NCI-H2081 (cell line): ENCODE data around the gene TCEA3.

Experiments
- DNase-seq, 2 experiments: peaks; one replicate each; lab custom pipeline; 2025; lab: John Stamatoyannopoulos, UW

Gene TCEA3

DNA sequence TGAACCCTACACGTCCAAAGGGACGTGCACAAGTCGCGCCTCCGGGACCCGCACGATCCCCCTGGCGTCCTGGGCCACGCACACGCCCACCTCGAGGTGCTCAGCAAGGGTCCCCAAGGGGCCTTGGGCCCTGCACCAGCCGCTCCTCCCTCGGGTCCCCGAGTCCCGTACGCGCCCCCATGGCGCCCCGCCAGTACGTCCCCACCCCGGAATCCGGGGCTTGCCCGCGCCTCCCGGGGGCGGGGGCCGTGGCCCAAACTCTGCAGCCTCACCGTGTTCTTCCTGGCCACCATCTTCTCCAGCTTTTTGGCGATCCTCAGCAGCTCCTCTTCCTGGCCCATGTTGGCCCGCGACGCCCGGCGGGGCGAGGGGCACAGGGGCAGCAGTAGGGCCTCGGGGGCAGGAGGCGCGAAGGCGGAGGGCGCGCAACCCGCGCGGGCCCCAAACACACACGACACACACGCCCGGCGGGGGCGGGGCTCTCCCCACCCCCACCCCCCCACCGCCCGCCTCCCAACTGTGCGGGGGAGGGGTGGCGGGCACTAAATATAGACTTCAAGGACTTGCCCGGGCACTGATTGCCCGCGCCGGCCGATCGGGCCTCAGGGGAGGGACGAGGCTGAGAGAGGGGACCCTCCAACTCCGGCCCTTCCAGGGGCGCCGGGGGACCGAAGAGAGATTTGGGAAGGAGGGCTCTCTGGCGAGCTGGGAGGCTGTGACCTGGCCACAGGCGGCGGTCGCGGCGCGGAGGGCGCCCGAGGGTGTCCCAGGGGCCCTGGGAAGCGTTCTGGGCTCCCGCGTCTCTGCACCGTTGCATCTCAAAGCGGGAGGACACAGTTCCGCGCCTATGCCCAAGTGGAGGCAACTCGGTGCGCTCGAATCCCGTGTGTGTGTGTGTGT, at the start of gene TCEA3:
Gene TCEA3, minus strand, starts transcription at position 456 of the 900 bp plus-strand sequence. Its CDS starts 115 bp downstream, at position 341.
- no peak for DNase-seq

DNA sequence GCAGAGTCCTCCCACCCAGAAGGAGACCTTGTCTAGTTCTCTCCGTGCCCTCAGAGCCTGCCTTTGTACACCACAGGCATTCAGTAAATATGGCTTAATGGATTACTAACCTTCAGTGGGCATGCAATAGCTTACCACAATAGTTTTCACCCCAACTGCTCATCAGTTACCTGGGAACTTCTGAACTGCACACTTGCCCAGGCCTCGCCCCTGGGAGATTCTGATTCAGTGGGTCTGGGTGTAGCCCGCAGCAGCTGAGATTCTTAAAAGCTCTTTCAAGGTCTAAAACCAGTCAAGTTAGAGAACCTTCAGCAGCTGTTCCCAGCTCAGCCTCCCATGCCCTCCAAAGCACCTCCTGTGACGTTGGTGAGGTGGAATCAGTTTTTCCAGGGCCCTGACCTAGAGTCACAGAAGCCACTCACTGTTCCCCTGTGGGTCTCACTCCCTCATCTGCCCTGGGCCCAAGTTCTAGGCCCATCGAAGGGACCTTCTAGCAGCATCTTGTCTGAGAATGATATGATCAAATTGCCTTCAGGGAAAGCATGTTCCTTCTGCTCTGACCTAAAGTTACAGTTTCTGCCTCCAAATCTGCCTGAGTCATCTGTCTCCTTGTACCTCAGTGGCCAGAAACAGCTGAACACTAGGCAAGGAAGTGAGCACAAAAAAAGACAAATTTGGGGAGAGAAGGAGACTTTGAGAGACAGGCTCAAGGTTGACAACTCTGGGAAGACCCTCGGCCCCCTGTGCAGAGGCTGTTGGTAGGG, 48.7 kb upstream of the TCEA3 start:
- DNase-seq = no peak

DNA sequence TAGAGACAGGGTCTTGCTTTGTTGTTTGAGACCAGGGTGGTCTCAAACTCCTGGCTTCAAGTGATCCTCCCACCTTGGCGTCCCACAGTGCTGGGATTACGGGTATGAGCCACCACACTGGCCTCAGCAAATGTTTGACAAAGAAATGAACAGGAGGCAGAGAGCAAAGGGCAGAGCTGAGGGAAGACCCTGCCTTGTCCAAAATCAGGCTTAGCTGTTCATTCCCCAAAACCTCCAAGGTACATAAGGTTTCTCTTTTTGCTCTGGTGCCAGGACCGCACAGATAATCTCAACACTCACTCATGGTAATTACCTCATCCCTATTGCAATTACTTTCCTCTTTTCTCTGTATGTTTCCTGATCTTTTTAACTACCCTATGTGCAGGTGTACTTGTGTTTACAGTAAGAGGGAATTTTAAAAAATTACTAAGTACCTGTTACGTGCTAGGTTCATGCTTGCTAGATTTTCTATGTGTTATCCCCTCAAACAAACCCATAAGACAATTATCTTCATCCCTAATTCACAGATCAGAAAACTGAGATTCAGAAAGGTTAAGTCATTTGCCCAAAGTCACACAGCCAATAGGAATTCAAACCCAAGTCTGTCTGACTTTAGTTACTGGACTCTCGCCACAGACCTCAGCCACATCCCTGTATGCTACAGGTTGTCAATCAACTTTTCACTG, 47.9 kb upstream of the TCEA3 start:
- DNase-seq = no peak

DNA sequence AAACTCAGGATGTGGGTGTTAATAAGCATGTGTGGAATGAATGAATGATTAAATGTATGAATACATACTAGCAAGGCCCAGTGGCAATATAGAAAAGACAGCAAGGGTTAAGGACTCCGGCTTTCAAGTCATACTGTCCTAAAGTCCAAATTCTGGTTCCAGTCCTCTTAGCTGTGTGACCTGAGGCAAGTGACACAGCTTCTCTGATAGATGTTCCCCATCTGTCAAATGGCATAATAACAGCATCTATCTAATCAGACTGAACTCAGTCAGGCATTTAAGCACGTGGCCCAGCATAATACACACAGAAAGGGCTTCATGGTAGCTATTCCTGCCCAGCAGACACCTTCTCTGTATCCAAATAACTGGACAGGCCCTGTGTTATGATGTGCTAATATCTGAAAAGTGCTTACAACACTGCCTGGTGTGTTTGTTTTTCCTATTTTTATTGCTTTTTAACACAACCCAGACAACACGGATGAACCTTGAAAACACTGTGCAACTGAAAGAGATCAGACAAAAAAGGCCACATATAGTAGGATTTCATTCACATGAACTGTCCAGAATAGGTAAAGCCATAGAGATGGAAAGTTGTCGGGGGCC, 47.0 kb upstream of the TCEA3 start:
- no peak for DNase-seq

DNA sequence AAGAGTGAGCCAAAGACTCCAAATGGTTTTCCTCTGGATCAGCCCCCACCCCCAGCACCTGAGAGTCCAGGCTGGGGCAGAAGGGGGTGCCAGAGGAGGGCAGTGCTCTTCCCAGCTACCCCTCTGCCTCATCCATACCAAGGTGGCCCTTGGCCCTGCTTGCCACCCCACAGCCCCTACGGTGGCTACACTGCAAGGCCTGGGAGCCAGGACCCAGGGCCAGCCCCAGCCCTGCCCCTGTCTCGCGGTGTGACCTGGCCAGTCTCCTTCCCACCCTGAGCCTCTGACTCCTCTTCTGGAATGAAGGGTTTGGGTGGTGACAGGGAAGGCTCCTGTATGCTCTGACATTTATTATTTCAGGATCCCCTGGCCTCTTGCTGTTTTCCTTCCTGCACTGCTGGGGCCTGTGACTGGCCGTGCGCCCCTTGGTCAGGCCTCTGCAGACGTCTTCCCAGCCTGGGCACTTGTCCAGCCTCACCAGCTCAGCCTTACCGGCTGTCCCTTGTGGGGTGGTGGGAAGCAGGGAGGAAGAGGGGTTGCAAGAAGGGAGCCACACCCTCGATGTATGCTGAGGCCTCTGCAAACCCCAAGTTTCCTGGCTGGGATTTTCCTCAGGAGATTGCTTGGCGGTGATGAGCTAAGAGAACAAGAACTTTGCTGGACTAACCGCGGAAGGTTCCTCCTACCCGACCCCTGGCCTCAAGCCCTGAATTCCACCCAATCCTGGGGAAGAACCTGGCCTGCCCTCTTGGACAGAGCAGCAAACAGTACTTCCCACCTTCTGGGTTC, 45.9 kb upstream of the TCEA3 start:
- DNase-seq = no peak

DNA sequence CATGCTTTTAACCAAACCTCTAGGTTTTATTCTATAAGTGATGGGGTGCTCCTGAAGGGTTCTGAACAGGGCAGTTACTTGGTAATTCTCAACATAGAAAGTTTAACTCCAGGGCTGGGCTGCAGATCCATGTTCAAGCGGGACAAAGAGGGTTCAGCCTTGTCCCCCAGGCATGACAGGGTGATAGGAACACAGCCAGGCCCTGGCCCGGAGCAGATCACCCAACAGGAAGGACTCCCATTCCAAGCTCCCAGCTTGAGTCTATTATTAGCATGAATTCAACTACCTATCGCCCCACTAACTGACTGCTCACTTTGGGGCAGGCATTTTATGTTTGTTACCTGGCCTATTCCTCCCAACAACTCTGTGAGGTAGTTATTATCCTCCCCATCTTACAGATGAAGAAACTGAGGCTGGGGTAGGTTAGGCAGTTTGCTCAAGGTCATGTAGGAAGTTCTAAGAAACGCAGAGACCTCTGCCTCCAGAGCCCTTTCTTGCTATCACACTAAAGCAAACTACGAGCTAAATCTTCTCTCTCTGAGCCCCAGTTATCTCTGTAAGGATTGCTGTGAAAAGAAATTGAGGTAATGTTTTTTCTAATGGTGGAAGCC, 44.9 kb upstream of the TCEA3 start:
- DNase-seq = no peak

DNA sequence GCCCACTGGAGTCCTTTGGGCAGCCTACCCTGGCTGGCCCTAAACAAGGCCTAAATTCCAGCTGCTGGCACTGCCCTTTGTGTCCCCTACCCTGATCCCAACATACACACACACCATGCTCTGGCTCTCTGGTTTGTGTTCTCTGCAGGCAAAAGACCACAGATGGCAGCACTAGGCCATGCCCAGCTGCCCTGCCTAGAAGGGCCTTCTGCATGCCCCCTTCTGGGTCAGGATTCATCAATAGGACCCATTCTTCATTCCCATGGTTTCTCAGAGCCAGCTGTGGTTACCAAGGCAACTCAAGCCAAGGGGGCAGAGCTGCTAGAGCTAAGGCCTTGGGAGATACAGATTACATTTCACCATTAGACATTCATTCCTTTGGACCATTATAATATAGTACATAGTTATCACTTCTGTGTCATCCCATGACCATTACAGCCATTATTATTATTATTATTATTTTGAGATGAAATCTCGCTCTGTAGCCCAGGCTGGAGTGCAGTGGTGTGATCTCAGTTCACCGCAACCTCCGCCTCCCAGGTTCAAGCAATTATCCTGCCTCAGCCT, 42.0 kb upstream of the TCEA3 start:
- DNase-seq = no peak

DNA sequence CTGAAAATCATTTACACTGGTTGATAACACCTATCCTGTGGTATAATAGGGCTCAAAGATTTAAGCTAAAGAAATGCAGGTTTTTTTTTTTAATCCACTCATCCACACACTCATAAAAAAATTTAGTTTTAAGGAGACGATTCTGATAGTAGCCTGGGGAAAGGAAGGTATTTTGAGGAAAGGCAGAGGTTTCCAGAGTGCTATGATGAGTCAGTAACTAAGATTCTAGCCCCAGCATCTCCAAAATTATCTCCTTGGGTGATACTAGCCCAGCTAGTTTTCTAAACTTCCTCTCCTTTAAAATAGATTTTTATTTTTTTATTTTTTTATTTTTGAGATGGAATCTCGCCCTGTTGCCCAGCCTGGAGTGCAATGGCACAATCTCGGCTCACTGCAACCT, 38.7 kb upstream of the TCEA3 start:
- no peak for DNase-seq

DNA sequence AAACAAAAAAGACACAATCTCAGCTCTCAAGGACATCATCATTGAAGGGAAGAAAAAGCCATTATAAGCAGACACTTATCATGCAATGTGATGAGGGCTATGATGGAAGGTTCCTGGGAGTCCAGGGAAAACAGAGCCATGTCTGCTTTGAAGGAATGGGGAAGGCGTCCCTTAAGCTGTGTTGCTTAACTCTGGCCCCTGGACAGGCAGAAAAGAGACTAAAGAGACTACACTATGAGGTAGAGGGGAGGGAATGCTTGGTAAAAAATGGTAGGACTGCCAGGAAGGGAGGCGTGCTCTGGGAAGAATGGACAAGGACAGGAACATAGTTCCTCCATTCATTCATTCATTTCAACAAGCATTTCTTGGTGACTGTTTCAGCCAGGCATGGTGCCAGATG, 38.2 kb upstream of the TCEA3 start:
- DNase-seq = no peak

DNA sequence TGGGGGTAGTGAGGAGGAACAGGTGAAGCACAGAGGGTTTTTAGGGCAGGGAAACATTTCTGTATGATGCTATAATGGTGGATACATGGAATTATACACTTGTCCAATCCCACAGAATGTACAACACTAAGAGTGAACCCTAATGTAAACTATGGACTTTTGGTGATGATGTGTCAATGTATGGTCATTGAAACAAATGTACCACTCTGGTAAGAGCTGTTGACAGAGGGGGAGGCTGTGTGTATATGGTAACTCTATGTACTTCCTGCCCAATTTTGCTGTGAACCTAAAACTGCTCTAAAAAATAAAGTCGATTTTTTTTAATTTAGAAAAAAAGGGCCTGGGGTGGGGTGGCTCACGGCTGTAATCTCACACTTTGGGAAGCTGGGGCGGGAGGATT, 36.5 kb upstream of the TCEA3 start:
- DNase-seq = no peak

DNA sequence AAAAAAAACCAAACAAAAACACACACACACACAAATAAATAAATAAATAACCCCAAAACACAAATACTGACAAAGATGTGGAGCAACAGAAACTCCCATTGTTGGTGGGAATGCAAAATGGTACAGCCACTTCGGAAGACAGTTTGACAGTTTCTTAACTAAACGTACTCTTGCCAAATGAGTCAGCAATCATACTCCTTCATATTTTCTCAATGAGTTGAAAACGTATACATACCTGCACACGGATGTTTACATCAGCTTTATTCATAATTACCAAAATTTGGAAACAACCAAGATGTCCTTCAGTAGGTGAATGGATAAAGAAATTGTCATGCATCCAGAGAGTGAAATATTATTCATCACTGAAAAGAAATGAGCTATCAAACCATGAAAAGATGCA, 36.0 kb upstream of the TCEA3 start:
- DNase-seq = no peak

DNA sequence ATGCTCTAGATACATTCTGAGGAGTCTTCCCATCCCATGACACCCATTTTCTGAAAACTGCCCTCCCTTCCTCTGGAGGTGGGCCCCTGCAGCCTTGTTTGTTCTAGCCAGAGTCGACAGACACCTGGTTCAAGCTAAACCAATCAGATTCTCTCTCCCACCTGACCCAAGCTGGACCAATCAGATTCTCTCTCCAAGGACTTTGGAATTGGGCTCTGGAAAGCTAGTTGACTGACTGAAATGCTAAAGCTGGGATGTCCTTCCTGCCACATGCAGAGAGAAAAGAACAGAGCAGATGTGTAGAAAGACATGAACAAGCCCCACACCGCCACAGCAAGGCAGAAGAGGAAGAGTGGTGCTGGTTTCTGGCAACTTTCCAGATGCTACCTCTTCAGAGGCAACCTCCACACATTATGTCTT, 34.8 kb upstream of the TCEA3 start:
- no peak for DNase-seq

DNA sequence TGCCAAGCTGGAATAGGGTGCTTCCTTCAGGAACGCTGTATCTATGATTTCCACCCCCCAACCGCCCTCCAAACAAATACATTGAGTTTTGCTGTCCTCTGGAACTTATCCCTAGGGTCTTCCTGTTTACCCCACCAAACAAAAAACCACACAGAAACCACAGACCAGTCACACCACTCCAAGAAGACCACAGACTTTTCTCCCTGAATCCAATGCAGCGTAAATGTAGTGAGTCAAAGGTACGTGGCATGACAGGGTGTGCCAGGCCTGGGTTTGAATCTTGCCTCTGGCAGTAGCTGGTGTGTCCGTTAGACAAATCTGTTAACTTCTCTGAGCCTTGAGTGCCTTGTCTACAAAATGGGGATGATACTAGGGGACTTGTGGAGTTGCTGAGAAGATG, 31.7 kb upstream of the TCEA3 start:
- DNase-seq = no peak

DNA sequence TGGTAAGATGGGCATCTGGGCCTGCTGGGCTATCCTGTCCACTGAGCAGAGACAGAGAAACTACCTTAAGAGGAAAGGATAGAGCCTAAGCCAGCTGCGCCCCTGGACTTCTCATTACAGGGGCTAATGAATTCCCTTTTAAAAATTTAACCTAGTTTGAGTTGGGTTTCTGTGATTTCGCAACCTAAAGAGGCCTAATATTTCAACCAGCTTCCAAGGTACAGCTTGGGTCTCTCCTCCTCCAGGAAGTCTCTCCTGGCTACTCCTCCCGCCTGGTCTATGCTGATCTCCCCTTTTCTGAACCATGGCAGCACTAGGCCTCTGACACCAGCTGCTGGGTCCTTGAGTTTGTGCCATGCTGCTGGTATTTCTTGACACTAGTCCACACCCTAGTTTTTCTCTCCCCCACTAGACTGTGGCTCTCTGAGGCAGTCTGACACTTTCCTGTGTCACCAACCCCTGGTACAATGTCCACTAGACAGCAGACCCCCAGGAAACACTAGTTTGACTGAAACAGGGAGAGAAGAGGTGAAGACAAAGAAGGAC, 29.0 kb upstream of the TCEA3 start:
- DNase-seq = no peak

DNA sequence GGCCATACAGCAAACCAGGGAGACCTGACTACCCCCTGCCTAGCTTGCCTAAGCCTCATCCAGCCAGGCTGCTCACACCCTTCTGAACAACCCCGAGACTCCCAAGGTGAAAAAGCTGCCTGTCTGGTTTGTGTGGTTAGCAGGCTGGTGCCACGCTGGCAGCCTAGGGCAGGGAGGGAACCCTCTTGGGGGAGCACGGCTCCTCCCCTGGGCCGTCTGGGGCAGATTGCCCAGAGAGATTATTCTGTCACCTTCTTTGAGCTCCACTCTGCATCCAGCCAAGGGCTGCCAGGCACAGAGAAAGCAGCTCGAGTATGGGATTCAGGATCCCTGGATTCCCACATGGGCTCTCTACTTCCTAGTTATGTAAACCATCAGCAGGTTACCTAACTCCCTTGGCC, 27.5 kb upstream of the TCEA3 start:
- peak in 1 of 2 experiments; percentile 27 for DNase-seq

DNA sequence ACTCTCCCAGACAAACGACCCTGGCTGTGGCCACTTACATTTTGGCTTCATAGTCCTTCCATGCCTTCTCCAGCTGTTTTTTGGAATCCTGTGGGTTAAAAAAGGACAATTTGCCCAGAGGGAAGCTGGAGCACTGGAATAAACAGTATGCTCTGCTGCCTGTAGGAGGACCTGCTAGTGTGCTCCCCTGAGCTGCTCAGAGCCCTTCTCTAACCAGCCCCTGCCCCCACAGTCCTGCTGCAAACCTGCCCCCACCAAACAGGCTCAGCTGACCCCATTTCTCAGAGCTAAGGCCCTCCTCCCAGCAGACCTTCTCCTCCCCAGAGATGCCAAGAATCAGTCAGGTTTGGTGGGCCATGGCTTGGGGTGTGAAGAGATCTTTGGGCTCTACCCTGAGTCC, 26.9 kb upstream of the TCEA3 start:
- DNase-seq = no peak

DNA sequence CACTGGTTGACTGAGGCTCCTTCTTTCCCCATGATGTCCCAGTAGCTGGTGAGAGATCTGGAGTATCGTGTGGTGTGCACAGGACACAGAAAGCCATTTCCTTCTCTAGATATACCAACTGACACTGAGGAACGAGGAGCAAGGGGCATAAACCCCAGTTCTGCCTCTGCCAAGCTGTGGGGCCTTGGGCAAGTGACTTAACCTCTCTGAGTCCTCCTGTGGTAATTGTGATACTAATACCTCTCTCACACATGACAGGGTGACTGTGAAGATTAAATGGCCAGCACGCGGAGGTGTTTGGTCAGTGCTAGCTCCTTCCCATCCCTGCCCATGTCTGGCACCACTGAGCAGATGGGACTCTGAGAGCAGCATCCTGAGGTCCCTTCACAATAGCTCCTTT, 26.3 kb upstream of the TCEA3 start:
- no peak for DNase-seq

DNA sequence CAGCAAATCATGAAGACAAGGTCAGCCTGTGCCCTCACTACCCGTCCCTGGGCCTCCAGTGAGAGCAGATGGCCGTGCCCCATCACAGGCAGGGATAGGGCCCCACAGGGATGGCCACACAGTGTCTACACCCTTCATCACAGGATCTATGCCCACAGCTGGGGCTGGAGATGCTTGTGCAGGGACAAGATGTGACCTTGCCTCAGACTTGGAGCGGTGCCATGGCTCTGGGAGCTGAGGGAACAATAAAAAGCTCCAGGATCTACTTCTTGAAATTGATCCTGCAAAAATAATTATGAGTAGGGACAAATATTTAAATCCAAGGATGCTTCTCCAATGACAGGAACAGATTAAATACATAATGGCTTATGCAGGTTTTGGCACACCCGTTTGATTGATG, 25.4 kb upstream of the TCEA3 start:
- DNase-seq = no peak

DNA sequence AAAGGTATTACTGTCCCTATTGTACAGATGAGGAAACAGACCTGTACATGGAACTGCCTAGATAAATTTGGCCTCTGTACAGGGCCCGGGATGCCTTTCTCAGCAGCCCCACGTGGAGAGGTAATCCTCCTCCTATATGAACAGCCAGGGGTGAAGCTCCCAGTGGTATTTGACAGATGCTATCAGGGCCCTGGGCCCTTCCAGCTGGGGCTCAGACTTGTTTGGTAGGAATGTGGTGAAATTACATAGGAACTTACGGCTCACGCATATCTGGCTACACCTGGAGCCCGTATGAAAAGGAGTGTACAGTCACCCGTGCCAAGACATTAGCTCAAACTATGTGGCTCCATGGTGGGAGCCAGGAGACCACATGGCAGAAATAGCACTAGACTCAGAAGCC, 24.8 kb upstream of the TCEA3 start:
- DNase-seq = no peak

DNA sequence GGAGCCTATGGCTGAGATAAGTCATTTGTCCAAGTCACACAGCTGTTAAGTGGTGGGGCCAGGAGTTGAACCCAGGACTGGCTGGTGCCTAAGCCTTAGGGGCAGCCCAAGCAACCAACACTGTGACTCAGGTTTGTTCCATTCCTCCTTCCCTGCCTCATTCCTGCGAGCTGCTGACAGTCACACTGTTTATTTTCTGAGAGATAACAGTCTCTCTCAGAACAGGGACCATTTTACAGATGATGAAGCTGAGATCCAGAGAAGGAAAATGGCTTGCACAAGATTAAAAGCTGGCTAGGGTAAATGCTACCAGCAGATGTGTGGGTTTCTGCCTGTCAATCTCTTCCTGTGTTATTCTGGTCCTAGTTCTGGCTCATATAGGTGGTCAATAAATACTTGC, 24.3 kb upstream of the TCEA3 start:
- DNase-seq = no peak
